ENCODE measurements around the gene DIS3L2.

GRCh38 chr2:232288489-232289030, 327.0 kb downstream of the DIS3L2 start:
- no peak for TF ChIP-seq RCOR1 (IDR thresholded peaks at IDR 0.05; ENCODE audit: insufficient replicate concordance, low read length)
- no peak for TF ChIP-seq POLR2A (IDR thresholded peaks at IDR 0.05; ENCODE audit: low read depth, low read length)
- TF ChIP-seq CTCF (conservative IDR thresholded peaks at IDR 0.05; ENCODE audit: low read depth, low read length) = no peak
- TF ChIP-seq BHLHE40 (IDR thresholded peaks at IDR 0.05; ENCODE audit: low read depth, low read length) = no peak
- no peak for TF ChIP-seq MAZ (IDR thresholded peaks at IDR 0.05; ENCODE audit: borderline replicate concordance, low read depth, low read length)
- TF ChIP-seq MAFK (IDR thresholded peaks at IDR 0.05; ENCODE audit: low read depth, low read length) = no peak
- TF ChIP-seq CHD1 (IDR thresholded peaks at IDR 0.05; ENCODE audit: low read depth, low read length) = no peak
- TF ChIP-seq NFE2L2 (IDR thresholded peaks at IDR 0.05; ENCODE audit: low read depth, low read length) = no peak
- TF ChIP-seq RFX5 (IDR thresholded peaks at IDR 0.05; ENCODE audit: low read depth, low read length) = no peak
